HCT116 (cell line): Measurements from ENCODE around the gene CPEB2. TPM values are rescaled to one million over a fixed set of nuclear protein-coding genes. Genes with fewer than 3 reads are reported as not detected.

Experiments used
- ATAC-seq: fragments of 200-7000 bp; cut with Tn5 transposase; 2 replicates; pipeline ENCODE4 v1.9.1; 2020; ENCODE audit warnings: mild to moderate bottlenecking, moderate library complexity
- BruUV-seq: library from RNA; stranded (reverse); fragments of 400-500 nt; replicated peaks from 2 replicates; lab custom pipeline; 2021; lab: Mats Ljungman, UMichigan
- CTCF ChIA-PET: fragments of 300-600 bp; sonication (Branson Sonifier 250); formaldehyde crosslinking; loops from one replicate; lab custom pipeline; 2021; ENCODE audit warnings: antibody characterized with exemption; lab: Charles Lee
- POLR2A ChIA-PET: fragments of 300-600, 350-600 bp; sonication (Branson Sonifier 250); formaldehyde crosslinking; loops from one replicate; lab custom pipeline; 2021; ENCODE audit warnings: antibody characterized with exemption; lab: Charles Lee
- RAD21 ChIA-PET, 2 experiments: fragments of 300-600 bp; sonication (Branson Sonifier 250); formaldehyde crosslinking; loops; one replicate each; lab custom pipeline; 2023; ENCODE audit warnings: low total read pairs in 2 of 2; ENCODE audit not compliant: uncharacterized antibody in 2 of 2, unreplicated experiment in 2 of 2, low non-redundant PET in 1 of 2; lab: Charles Lee
- DNase-seq: peaks from one replicate; pipeline ENCODE4 v3.0.0-alpha.2; 2010; ENCODE audit warnings: low read depth, low spot score
- H2AFZ ChIP-seq: fragments of 200-600 bp; shearing (Covaris generic), sonication (generic); 2 replicates; pipeline ENCODE4 v1.6.1; 2017; ENCODE audit warnings: low read depth, mixed run types, mixed read lengths, antibody characterized with exemption, low read length; ENCODE audit not compliant: poor library complexity, severe bottlenecking
- H3K27ac ChIP-seq: 2 replicates; pipeline ENCODE4 v1.5.1; 2012; ENCODE audit warnings: low read depth, low read length
- H3K27me3 ChIP-seq: fragments of 200-600 bp; sonication (generic); 2 replicates; pipeline ENCODE4 v1.6.1; 2016; ENCODE audit warnings: mixed run types, low read length, mixed read lengths; ENCODE audit not compliant: insufficient read depth
- H3K36me3 ChIP-seq, 2 experiments: fragments of 200-500 bp in 1 of 2; fragments of 200-600 bp in 1 of 2; sonication (Bioruptor generic) in 1 of 2; sonication (generic) in 1 of 2; 2 replicates each; pipeline versions ENCODE4 v1.5.1 to v1.6.1; 2014 to 2016; ENCODE audit warnings: low read length in 2 of 2, inconsistent platforms in 1 of 2, mixed read lengths in 1 of 2, mixed run types in 1 of 2; ENCODE audit not compliant: insufficient read depth in 2 of 2, control insufficient read depth in 1 of 2
- H3K4me1 ChIP-seq, 2 experiments: fragments of 200-600 bp in 1 of 2; sonication (generic) in 1 of 2; 2 replicates each; pipeline versions ENCODE4 v1.5.1 to v1.6.1; 2012 to 2017; ENCODE audit warnings: low read length in 2 of 2, inconsistent platforms in 1 of 2, mild to moderate bottlenecking in 1 of 2, mixed read lengths in 1 of 2, mixed run types in 1 of 2, moderate library complexity in 1 of 2; ENCODE audit not compliant: insufficient read depth in 2 of 2, control insufficient read depth in 1 of 2
- H3K4me2 ChIP-seq: fragments of 200-600 bp; sonication (generic); 2 replicates; pipeline ENCODE4 v1.6.1; 2017; ENCODE audit warnings: mixed run types, low read length, mixed read lengths
- H3K4me3 ChIP-seq, 2 experiments: fragments of 200-600 bp in 1 of 2; sonication (generic) in 1 of 2; replicated peaks in 1 of 2; 2 replicates each; pipeline ENCODE4 v1.5.1; 2011 to 2016; ENCODE audit warnings: low read length in 2 of 2, control low read depth in 1 of 2, low read depth in 1 of 2, mild to moderate bottlenecking in 1 of 2, mixed read lengths in 1 of 2, mixed run types in 1 of 2
- H3K79me2 ChIP-seq: fragments of 200-600 bp; sonication (generic); 2 replicates; pipeline ENCODE4 v1.6.1; 2017; ENCODE audit warnings: mild to moderate bottlenecking, mixed run types, low read length, moderate library complexity, mixed read lengths; ENCODE audit not compliant: insufficient read depth
- H3K9ac ChIP-seq: fragments of 200-600 bp; sonication (generic); 2 replicates; pipeline ENCODE4 v1.6.1; 2016; ENCODE audit warnings: low read length, mixed read lengths
- H3K9me2 ChIP-seq: fragments of 200-600 bp; sonication (generic), shearing (Covaris generic); 2 replicates; pipeline ENCODE4 v1.6.1; 2017; ENCODE audit warnings: mixed run types, mild to moderate bottlenecking, moderate library complexity; ENCODE audit not compliant: insufficient read depth
- H3K9me3 ChIP-seq, 2 experiments: fragments of 200-500 bp in 1 of 2; fragments of 200-600 bp in 1 of 2; sonication (Bioruptor generic) in 1 of 2; sonication (generic) in 1 of 2; 2 replicates each; pipeline ENCODE4 v1.6.1; 2014 to 2017; ENCODE audit warnings: low read length in 2 of 2, mixed read lengths in 2 of 2, inconsistent platforms in 1 of 2, low read depth in 1 of 2, mild to moderate bottlenecking in 1 of 2, mixed run types in 1 of 2, moderate library complexity in 1 of 2; ENCODE audit not compliant: control insufficient read depth in 1 of 2, insufficient read depth in 1 of 2
- H4K20me1 ChIP-seq: fragments of 200-600 bp; sonication (generic), shearing (Covaris generic); 2 replicates; pipeline ENCODE4 v1.6.1; 2017; ENCODE audit warnings: mixed run types, mild to moderate bottlenecking, moderate library complexity; ENCODE audit not compliant: insufficient read depth
- ATF3 ChIP-seq: IDR thresholded peaks from 2 replicates; pipeline ENCODE4 v1.6.1; 2012
- CEBPB ChIP-seq: IDR thresholded peaks from 2 replicates; pipeline ENCODE4 v1.6.1; 2012; ENCODE audit warnings: low read depth
- CTCF ChIP-seq, 3 experiments: fragments of 200-600 bp in 1 of 3; sonication (generic) in 1 of 3; IDR thresholded peaks in 2 of 3; conservative IDR thresholded peaks in 1 of 3; 2 replicates each; pipeline ENCODE4 v1.5.1; 2012 to 2017; ENCODE audit warnings: low read depth in 2 of 3, low read length in 2 of 3, antibody characterized with exemption in 1 of 3, borderline replicate concordance in 1 of 3, control low read depth in 1 of 3, mild to moderate bottlenecking in 1 of 3, mixed read lengths in 1 of 3, mixed run types in 1 of 3, moderate library complexity in 1 of 3; ENCODE audit not compliant: insufficient read depth in 1 of 3
- ELF1 ChIP-seq: IDR thresholded peaks from 2 replicates; pipeline ENCODE4 v1.6.1; 2012; ENCODE audit warnings: low read depth, borderline replicate concordance
- JUND ChIP-seq: IDR thresholded peaks from 2 replicates; pipeline ENCODE4 v1.6.1; 2012
- MAX ChIP-seq: IDR thresholded peaks from 2 replicates; pipeline ENCODE4 v1.6.1; 2012
- POLR2A ChIP-seq: IDR thresholded peaks from 2 replicates; pipeline ENCODE4 v1.7.0; 2011; ENCODE audit warnings: borderline replicate concordance; ENCODE audit not compliant: insufficient read depth, insufficient read length; ENCODE audit errors: extremely low read depth
- POLR2AphosphoS5 ChIP-seq: IDR thresholded peaks from 2 replicates; pipeline ENCODE4 v1.6.1; 2011; ENCODE audit warnings: mild to moderate bottlenecking, low read depth, low read length, moderate library complexity
- SP1 ChIP-seq: IDR thresholded peaks from 2 replicates; pipeline ENCODE4 v1.6.1; 2012; ENCODE audit warnings: low read depth
- SRF ChIP-seq: IDR thresholded peaks from 2 replicates; pipeline ENCODE4 v1.6.1; 2012; ENCODE audit warnings: low read depth
- TCF7L2 ChIP-seq: IDR thresholded peaks from 2 replicates; pipeline ENCODE4 v1.7.0; 2011; ENCODE audit warnings: borderline replicate concordance, inconsistent platforms; ENCODE audit not compliant: insufficient read depth, insufficient read length; ENCODE audit errors: extremely low read depth
- YY1 ChIP-seq: IDR thresholded peaks from 2 replicates; pipeline ENCODE4 v1.6.1; 2011; ENCODE audit warnings: low read length, low read depth, moderate library complexity, mild to moderate bottlenecking; ENCODE audit not compliant: insufficient replicate concordance; ENCODE audit errors: extremely low read depth
- ZBTB33 ChIP-seq: IDR thresholded peaks from 2 replicates; pipeline ENCODE4 v1.6.1; 2011; ENCODE audit warnings: mild to moderate bottlenecking, low read length, moderate library complexity; ENCODE audit not compliant: insufficient replicate concordance; ENCODE audit errors: extremely low read depth
- ZNF274 ChIP-seq: fragments of 200-500 bp; sonication (Bioruptor generic); IDR thresholded peaks from 2 replicates; pipeline ENCODE4 v1.6.1; 2014; ENCODE audit warnings: mild to moderate bottlenecking, low read depth, low read length, inconsistent platforms
- intact Hi-C: fragments of 100-400 bp; cut with micrococcal nuclease; formaldehyde crosslinking; loops from 2 replicates; pipeline ENCODE4 v1.10.0; 2022
- total RNA-seq: library from RNA; stranded (reverse); gene quantifications from one replicate; pipeline ENCODE4 v1.2.1, GENCODE V29; 2021; ENCODE audit not compliant: unreplicated experiment

The CPEB2 gene
- total RNA-seq, 1 experiment from 2014 or later, result 1.3 TPM

GRCh38 chr4:15021311-15021710, 19.0 kb downstream of the CPEB2 start:
- RAD21 ChIA-PET, result no interaction called here

More at GRCh38 chr4:15021311-15021710, 19.0 kb downstream of the CPEB2 start:
- H3K9me2 ChIP-seq, result no peaks in the 10 kb centered on the region
- no peak overlapping the region for H2AFZ ChIP-seq
- no peaks in the 10 kb centered on the region for H3K4me1 ChIP-seq
- no peak overlapping the region for H3K9ac ChIP-seq
- no peaks in the 10 kb centered on the region for H3K9me3 ChIP-seq
- intact Hi-C loops, result no loop called here
- POLR2A ChIA-PET, result no interaction called here
- no peak for TF ChIP-seq TCF7L2
- TF ChIP-seq POLR2AphosphoS5, result no peak
- TF ChIP-seq CTCF (IDR thresholded peaks at IDR 0.05 in 2 of 3, conservative IDR thresholded peaks at IDR 0.05 in 1 of 3; ENCODE audit: borderline replicate concordance in 1 of 3, insufficient read depth in 1 of 3, low read depth in 2 of 3, low read length in 2 of 3), result no peak
- TF ChIP-seq MAX, result no peak
- TF ChIP-seq SP1, result no peak
- TF ChIP-seq ZBTB33, result no peak
- no peak for TF ChIP-seq SRF
- no peak for TF ChIP-seq ZNF274
- no peak for TF ChIP-seq CEBPB
- no peak for TF ChIP-seq YY1
- no peak for TF ChIP-seq POLR2A
- TF ChIP-seq ATF3, result no peak
- no peak for TF ChIP-seq ELF1
- TF ChIP-seq JUND, result no peak
- TF ChIP-seq, all 23 proteins: peak for 0
- Histone ChIP-seq H3K27ac (no peak overlapping the region), H3K27me3 (no peaks in the 10 kb centered on the region), H3K4me3 (no peak overlapping the region), H4K20me1 (no peaks in the 10 kb centered on the region), H3K36me3 (no peaks in the 10 kb centered on the region), H3K79me2 (no peaks in the 10 kb centered on the region), H3K4me2 (no peak overlapping the region)
- ATAC-seq (no peak), DNase-seq (no peak)
- BruUV-seq, result no TSS peak
- CTCF ChIA-PET, result no interaction called here
